CD4-positive, alpha-beta T cell treated with Interferon alpha-2 for 1 hour (primary cell): ENCODE data around the gene CTAGE6.
"Not testable (repeated sequence)": the region's sequence is repeated elsewhere in the genome, so short reads cannot be mapped to it uniquely, and the experiment has no call there.

Source experiments
- DNase-seq, 2 donors: peaks; one replicate each; pipeline ENCODE4 v3.0.0-alpha.2; 2020 to 2022

The CTAGE6 gene

DNA sequence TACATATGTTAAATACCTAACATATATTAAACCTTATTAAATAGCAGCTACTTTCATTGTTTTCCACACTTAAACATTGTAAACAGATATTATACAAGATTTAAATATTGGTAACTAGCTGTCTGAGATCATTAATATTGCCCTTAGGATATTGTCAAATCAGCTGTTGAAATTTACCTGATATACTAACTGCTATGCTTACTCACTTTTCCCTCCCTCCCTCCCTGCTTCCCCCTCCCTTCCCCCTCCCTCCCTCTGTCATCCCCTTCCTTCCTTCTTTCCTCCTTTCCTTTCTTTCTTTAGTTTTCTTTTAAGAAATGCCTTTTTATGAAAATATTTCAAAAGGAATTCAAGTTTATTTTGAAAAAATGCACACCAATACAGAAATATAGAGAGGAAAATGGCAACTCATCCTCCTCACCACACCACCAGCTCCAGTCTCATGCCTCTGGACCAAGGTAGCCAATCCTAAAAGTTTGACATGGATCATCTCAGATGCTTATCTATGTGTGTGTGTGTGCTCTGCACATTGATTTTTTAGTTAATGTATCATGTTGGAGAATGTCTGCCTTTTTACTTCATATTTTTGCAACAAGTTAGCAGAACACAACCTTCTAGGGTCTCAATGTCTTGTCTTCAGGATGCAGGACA, 41.8 kb downstream of the CTAGE6 start:
- DNase-seq = not testable (repeated sequence)

DNA sequence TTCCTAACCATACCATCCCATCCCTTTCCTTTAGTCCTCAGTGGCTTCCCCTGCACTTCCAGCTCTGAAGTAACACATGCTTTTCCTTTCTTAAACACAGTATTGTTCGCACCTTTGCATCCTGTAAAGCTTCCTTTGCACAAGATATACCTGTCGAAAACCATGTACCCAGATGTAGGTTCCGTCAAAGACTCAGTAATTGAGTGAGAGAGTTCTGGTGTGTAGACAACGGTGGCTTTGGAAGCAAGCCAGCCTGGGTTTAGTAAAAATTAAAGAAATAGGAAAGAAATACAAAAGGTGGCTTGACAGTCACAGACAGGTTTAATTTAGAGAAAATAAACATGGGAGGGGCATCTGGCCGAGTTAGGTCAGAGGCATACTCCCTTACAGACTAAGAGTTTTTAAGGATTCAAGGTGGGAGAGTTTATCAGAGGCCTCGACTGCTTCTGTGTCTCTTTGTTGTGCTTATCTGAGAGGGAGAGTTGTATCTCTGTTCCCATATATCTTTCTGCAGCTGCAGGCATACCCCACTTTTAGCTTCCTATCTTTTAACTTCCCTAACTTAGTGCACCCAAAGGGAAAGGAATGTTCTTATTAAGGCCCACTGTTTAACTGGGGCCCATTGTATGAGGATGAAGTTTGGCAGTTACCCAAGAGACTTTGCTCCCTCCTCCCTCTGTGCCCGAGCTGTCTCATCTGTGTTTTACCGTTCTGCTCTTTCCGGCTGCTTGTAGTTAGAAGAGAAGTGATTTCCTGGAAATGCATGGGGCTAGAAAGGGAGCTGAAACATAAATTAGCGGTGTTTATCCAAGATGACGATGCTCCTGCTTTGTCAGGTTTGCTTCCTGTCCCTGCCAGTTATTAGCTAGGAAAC, 42.7 kb downstream of the CTAGE6 start:
- not testable (repeated sequence) for DNase-seq

DNA sequence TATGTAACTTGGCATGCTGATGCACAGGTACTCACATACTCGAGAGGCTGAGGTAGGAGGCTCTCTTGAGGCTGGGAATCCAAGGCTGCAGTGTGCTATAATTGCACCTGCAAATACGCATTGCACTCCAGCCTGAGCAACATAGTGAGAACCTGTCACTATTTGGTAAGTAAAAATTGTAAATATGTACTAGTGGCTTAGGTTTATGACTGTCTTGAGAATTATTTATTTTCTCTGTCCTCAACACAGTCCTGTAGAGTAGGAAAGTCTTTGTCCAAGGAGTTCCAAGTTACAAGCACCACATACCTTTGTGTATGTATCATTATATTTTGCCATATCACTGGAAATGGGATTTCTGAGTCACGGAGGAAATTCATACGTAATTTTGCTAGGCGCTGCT, 45.1 kb downstream of the CTAGE6 start:
- DNase-seq = not testable (repeated sequence)

DNA sequence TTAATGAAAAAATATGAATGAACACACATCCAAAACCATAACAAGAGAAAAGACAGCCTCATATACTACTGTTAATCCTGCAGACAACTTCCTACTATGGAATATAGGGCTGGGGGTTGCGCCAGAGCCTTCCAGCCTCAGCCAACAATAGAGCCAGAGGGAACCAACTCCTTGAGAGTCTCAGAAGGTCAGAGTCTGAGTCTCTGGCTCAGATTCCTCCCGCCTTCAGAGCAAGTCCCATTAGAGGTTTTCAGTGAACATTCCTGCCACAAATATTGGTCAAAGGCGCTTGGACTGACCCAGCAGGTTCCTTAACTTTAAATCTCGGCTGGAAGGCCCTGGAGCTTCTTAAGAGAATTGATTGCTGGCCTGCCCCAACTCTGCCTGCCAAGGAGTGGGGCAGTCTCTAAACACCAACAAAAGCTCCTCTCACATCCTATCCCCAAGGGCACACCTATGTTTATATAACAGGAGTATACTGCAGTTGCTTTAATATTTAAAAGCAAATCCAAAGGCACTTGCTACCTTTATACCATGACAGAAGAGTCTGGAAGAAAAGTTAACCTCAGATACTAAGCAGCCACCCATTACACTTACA, 45.7 kb downstream of the CTAGE6 start:
- not testable (repeated sequence) for DNase-seq

DNA sequence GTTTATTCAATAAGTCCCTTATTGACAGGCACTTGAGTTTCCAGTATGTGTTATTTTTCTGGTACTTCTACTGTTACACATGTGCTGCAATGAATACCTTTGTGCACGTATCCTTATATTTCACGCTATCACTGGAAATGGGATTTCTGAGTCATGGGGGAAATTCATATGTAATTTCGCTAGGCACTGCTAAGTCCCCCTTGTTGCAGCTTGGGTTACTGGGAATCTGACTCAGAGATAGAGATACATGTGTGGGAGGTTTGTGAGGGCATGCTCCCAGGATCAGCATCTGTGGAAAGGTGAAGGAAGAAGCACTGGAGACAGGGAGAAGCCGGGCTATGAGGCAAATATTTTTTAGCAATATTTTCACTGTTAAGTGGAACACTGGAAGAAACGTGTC, 47.6 kb downstream of the CTAGE6 start:
- not testable (repeated sequence) for DNase-seq
